Endothelial cell (in vitro differentiated cells): ENCODE results near the gene CINP. TPM values are rescaled to one million over a fixed set of nuclear protein-coding genes. Genes with fewer than 3 reads are reported as not detected.

Source experiments
- DNase-seq: peaks from one replicate; pipeline ENCODE4 v3.0.0; 2021; ENCODE audit warnings: low spot score
- H3K27ac Mint-ChIP-seq: one replicate; pipeline ENCODE4 v1.8.0; 2021; ENCODE audit warnings: mixed read lengths, inconsistent platforms; ENCODE audit not compliant: unreplicated experiment
- H3K27me3 Mint-ChIP-seq: one replicate; pipeline ENCODE4 v1.8.0; 2021; ENCODE audit warnings: mild to moderate bottlenecking, moderate library complexity, mixed read lengths, inconsistent platforms; ENCODE audit not compliant: unreplicated experiment
- H3K36me3 Mint-ChIP-seq: one replicate; pipeline ENCODE4 v1.8.0; 2021; ENCODE audit warnings: mild to moderate bottlenecking, low read depth, mixed read lengths, inconsistent platforms; ENCODE audit not compliant: unreplicated experiment
- H3K4me1 Mint-ChIP-seq: one replicate; pipeline ENCODE4 v1.8.0; 2021; ENCODE audit warnings: mild to moderate bottlenecking, mixed read lengths, inconsistent platforms; ENCODE audit not compliant: unreplicated experiment
- H3K4me3 Mint-ChIP-seq: one replicate; pipeline ENCODE4 v1.8.0; 2021; ENCODE audit warnings: mild to moderate bottlenecking, mixed read lengths, inconsistent platforms; ENCODE audit not compliant: unreplicated experiment
- H3K9me3 Mint-ChIP-seq: one replicate; pipeline ENCODE4 v1.8.0; 2021; ENCODE audit warnings: mixed read lengths, inconsistent platforms; ENCODE audit not compliant: unreplicated experiment
- CTCF ChIP-seq: fragments of 200-600 bp; sonication (generic); IDR thresholded peaks from one replicate; pipeline ENCODE4 v1.5.0; 2021; ENCODE audit warnings: antibody characterized with exemption; ENCODE audit not compliant: unreplicated experiment
- total RNA-seq: library from RNA; stranded (reverse); fragmentation: NEBNext Ultra II Directional; extraction: Animal tissue kit (Norgen Biotek cat#: 25700); gene quantifications from one replicate; pipeline ENCODE4 v1.2.1, GENCODE V29; 2021; ENCODE audit not compliant: unreplicated experiment

The CINP gene
- total RNA-seq, 1 donor from 2014 or later: 26.1 TPM

DNA sequence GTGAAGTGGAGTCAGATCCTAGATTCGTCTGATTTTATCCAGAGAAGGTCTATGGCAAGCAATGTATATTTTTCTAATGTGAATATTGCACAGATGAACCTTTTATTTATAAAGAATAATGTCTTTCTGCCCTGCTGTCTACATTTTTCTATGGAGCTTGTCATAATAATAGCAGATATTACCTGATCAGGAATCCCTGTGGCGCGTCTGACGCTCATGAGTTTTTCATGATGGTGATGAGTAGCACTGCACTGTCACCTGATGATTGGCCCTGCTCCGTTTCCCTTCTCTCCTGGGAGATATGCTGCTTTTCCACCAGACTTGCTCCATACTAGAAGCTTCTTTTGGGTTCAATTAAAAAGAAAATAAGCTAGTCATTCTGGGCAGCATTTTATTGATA lies 20.5 kb downstream of the CINP start:
- H3K36me3 Mint-ChIP-seq: peaks cover 36% of the 10 kb centered on the region
- no peak for DNase-seq
- H3K27me3 Mint-ChIP-seq: peaks cover 2% of the 10 kb centered on the region
- no peak overlapping the region for H3K27ac Mint-ChIP-seq
- peak overlapping the region; percentile 53 for H3K4me3 Mint-ChIP-seq
- H3K9me3 Mint-ChIP-seq: no peaks in the 10 kb centered on the region
- TF ChIP-seq CTCF: no peak
- H3K4me1 Mint-ChIP-seq: no peaks in the 10 kb centered on the region

- H3K27me3 Mint-ChIP-seq: peaks cover 2% of the 10 kb centered on the region
- no peaks in the 10 kb centered on the region for H3K4me1 Mint-ChIP-seq
- H3K27ac Mint-ChIP-seq: no peak overlapping the region
- TF ChIP-seq CTCF: no peak
- H3K9me3 Mint-ChIP-seq: no peaks in the 10 kb centered on the region
- DNase-seq: no peak
- no peak overlapping the region for H3K4me3 Mint-ChIP-seq
- H3K36me3 Mint-ChIP-seq: peaks cover 36% of the 10 kb centered on the region
Observed at GRCh38 chr14:102341566-102341965, 21.1 kb downstream of the CINP start.

DNA sequence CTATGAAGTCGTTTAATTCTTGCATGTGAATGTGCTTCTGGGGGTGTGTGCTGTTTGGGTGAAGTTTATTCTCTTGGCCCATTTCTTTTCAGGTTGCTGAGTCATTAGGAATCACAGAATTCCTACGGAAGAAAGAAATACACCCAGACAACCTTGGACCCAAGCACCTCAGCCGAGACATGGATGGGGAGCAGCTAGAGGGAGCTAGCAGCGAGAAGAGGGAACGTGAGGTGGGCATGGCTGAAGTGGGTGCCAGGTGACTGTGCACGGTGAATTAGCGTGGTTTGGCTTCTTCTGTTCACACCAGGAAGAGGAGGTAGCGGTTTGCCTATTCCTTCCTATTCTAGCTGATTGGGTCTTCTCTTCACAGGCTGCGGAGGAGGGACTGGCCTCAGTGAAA lies 24.0 kb downstream of the CINP start:
- no peak for DNase-seq
- peaks cover 2% of the 10 kb centered on the region for H3K27me3 Mint-ChIP-seq
- H3K4me1 Mint-ChIP-seq: peaks cover 7% of the 10 kb centered on the region
- H3K27ac Mint-ChIP-seq: no peak overlapping the region
- TF ChIP-seq CTCF: no peak
- H3K4me3 Mint-ChIP-seq: peak overlapping the region; percentile 6
- no peaks in the 10 kb centered on the region for H3K9me3 Mint-ChIP-seq
- H3K36me3 Mint-ChIP-seq: peaks cover 34% of the 10 kb centered on the region

DNA sequence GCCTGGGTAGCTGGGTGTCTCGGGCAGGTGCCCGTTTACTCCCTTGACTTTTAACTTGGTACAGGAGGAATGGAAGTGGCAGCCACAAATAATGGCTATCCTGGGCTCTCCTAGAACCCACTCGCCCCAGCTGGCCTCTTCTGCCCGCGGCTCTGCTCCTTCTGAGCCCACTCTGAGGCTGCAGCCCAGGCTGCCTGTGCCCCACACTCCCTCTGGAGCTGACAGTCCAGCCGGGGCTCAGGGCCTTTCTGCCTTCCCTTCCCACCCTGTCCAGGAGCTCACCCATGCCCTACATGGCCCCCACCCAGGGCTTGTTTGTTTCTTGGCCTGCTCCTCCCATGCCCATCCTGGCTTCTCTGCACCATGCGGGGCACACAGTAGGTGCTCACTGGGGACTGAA lies 27.5 kb downstream of the CINP start:
- Mint-ChIP-seq H3K4me1 (peaks cover 14% of the 10 kb centered on the region), H3K27me3 (peaks cover 3% of the 10 kb centered on the region), H3K27ac (no peak overlapping the region), H3K9me3 (no peaks in the 10 kb centered on the region), H3K4me3 (no peak overlapping the region), H3K36me3 (peaks cover 23% of the 10 kb centered on the region)
- no peak for TF ChIP-seq CTCF
- no peak for DNase-seq

GRCh38 chr14:102333795-102334705 lies 28.6 kb downstream of the CINP start:
- no peak for TF ChIP-seq CTCF
- peaks cover 23% of the 10 kb centered on the region for H3K36me3 Mint-ChIP-seq

More at GRCh38 chr14:102333795-102334705, 28.6 kb downstream of the CINP start:
- Mint-ChIP-seq H3K9me3 (no peaks in the 10 kb centered on the region), H3K27me3 (peaks cover 3% of the 10 kb centered on the region), H3K4me3 (peak overlapping the region; percentile 34), H3K4me1 (peaks cover 14% of the 10 kb centered on the region), H3K27ac (peak overlapping the region; percentile 91)
- DNase-seq: no peak
